Hepatocyte (in vitro differentiated cells): ENCODE data around the gene CT47C1. TPM values are rescaled to one million over a fixed set of nuclear protein-coding genes. Genes with fewer than 3 reads are reported as not detected.

Experiments used
- DNase-seq: peaks from one replicate; pipeline ENCODE4 v3.0.0-alpha.2; 2016; ENCODE audit warnings: low spot score
- H2AFZ ChIP-seq: fragments of 200-600 bp; sonication (generic); 2 replicates; pipeline ENCODE4 v1.6.0; 2016; ENCODE audit warnings: antibody characterized with exemption, mild to moderate bottlenecking
- H3K27ac ChIP-seq: fragments of 200-600 bp; sonication (generic); 2 replicates; pipeline ENCODE4 v1.5.1; 2016; ENCODE audit warnings: mild to moderate bottlenecking
- H3K27me3 ChIP-seq: fragments of 200-600 bp; sonication (generic); 2 replicates; pipeline ENCODE4 v1.6.1; 2016
- H3K36me3 ChIP-seq: fragments of 200-600 bp; sonication (generic); replicated peaks from 2 replicates; pipeline ENCODE4 v1.5.1; 2016; ENCODE audit warnings: low read depth; ENCODE audit not compliant: insufficient read depth
- H3K4me1 ChIP-seq: fragments of 200-600 bp; sonication (generic); 2 replicates; pipeline ENCODE4 v1.5.1; 2016; ENCODE audit warnings: mild to moderate bottlenecking, moderate library complexity; ENCODE audit not compliant: insufficient read depth
- H3K4me2 ChIP-seq: fragments of 200-600 bp; sonication (generic); 2 replicates; pipeline ENCODE4 v1.6.0; 2016
- H3K4me3 ChIP-seq: fragments of 200-600 bp; sonication (generic); 2 replicates; pipeline ENCODE4 v1.5.1; 2016; ENCODE audit warnings: mild to moderate bottlenecking
- H3K79me2 ChIP-seq: fragments of 200-600 bp; sonication (generic); 2 replicates; pipeline ENCODE4 v1.6.0; 2017; ENCODE audit warnings: mild to moderate bottlenecking
- H3K9me2 ChIP-seq: fragments of 200-600 bp; sonication (generic); replicated peaks from 2 replicates; pipeline ENCODE4 v1.6.0; 2017; ENCODE audit warnings: mild to moderate bottlenecking; ENCODE audit not compliant: insufficient read depth
- H3K9me3 ChIP-seq: fragments of 200-600 bp; sonication (generic); 2 replicates; pipeline ENCODE4 v1.5.1; 2016; ENCODE audit warnings: low read depth, mild to moderate bottlenecking
- H4K20me1 ChIP-seq: fragments of 200-600 bp; sonication (generic); 2 replicates; pipeline ENCODE4 v1.6.0; 2016; ENCODE audit warnings: mild to moderate bottlenecking; ENCODE audit not compliant: insufficient read depth, poor library complexity, severe bottlenecking
- CTCF ChIP-seq: fragments of 200-600 bp; sonication (generic); IDR thresholded peaks from 2 replicates; pipeline ENCODE4 v1.5.1; 2016; ENCODE audit warnings: antibody characterized with exemption, mild to moderate bottlenecking; ENCODE audit not compliant: poor library complexity
- EZH2 ChIP-seq: fragments of 200-600 bp; sonication (generic); IDR thresholded peaks from 2 replicates; pipeline ENCODE4 v1.6.1; 2016; ENCODE audit warnings: antibody characterized with exemption, mild to moderate bottlenecking, borderline replicate concordance
- EZH2phosphoT487 ChIP-seq: fragments of 200-600 bp; sonication (generic); IDR thresholded peaks from one replicate; pipeline ENCODE4 v1.6.1; 2018; ENCODE audit warnings: antibody characterized with exemption, mild to moderate bottlenecking, low read depth, moderate library complexity; ENCODE audit not compliant: unreplicated experiment, severe bottlenecking
- WGBS: methylation state at CpG from one replicate; pipeline ENCODE4 v1.1.6; 2016; ENCODE audit warnings: low lambda C conversion rate; ENCODE audit errors: missing lambda C conversion rate; 5-methylcytosine and 5-hydroxymethylcytosine counted together
- polyA plus RNA-seq: library from polyadenylated mRNA; unstranded; fragments of >200 nt; fragmentation: Nextera tagmentation; extraction: Ambion mirVana; gene quantifications from 2 replicates; pipeline ENCODE4 v1.2.1, GENCODE V29; 2016
- total RNA-seq: library from RNA; depleted of rRNA; stranded (reverse); fragments of >200 nt; gene quantifications from 2 replicates; pipeline ENCODE4 v1.2.3, GENCODE V29; 2014

CT47C1 gene
- total and polyA plus RNA-seq, 2 experiments from 2014 or later = not detected

- H2AFZ ChIP-seq = no peak overlapping the region
- no peak for TF ChIP-seq EZH2phosphoT487
- TF ChIP-seq EZH2 = no peak
- no peaks in the 10 kb centered on the region for H3K9me2 ChIP-seq
Observed at GRCh38 chrX:119095936-119096335, 23.1 kb downstream of the CT47C1 start.

GRCh38 chrX:119101168-119101567 is 28.4 kb downstream of the CT47C1 start:
- no peaks in the 10 kb centered on the region for H3K79me2 ChIP-seq
- H3K4me1 ChIP-seq = no peaks in the 10 kb centered on the region
- no peaks in the 10 kb centered on the region for H3K27me3 ChIP-seq
- H3K9me3 ChIP-seq = no peaks in the 10 kb centered on the region
- no peak overlapping the region for H2AFZ ChIP-seq
- 41% methylated on average over 1 of the region's 1 CpG for WGBS
- no peaks in the 10 kb centered on the region for H4K20me1 ChIP-seq
- H3K4me2 ChIP-seq = no peak overlapping the region
- TF ChIP-seq CTCF (no peak), EZH2phosphoT487 (no peak), EZH2 (no peak)
- H3K9me2 ChIP-seq = no peaks in the 10 kb centered on the region
- DNase-seq = no peak
- H3K4me3 ChIP-seq = no peak overlapping the region
- no peaks in the 10 kb centered on the region for H3K36me3 ChIP-seq
- no peak overlapping the region for H3K27ac ChIP-seq

More at GRCh38 chrX:119095936-119096335, 23.1 kb downstream of the CT47C1 start:
- Histone ChIP-seq H3K27me3 (no peaks in the 10 kb centered on the region), H3K79me2 (no peaks in the 10 kb centered on the region), H3K36me3 (no peaks in the 10 kb centered on the region), H3K9me3 (no peaks in the 10 kb centered on the region), H3K4me2 (no peak overlapping the region), H4K20me1 (no peaks in the 10 kb centered on the region), H3K4me1 (no peaks in the 10 kb centered on the region), H3K27ac (no peak overlapping the region), H3K4me3 (no peak overlapping the region)
- DNase-seq = no peak

GRCh38 chrX:119105826-119106225 is 33.0 kb downstream of the CT47C1 start:
- Histone ChIP-seq H3K9me3 (no peaks in the 10 kb centered on the region), H3K9me2 (no peaks in the 10 kb centered on the region), H3K4me2 (no peak overlapping the region), H3K27me3 (no peaks in the 10 kb centered on the region), H3K36me3 (no peaks in the 10 kb centered on the region), H4K20me1 (no peaks in the 10 kb centered on the region), H3K79me2 (no peaks in the 10 kb centered on the region), H3K27ac (no peak overlapping the region), H3K4me3 (no peak overlapping the region), H2AFZ (no peak overlapping the region), H3K4me1 (no peaks in the 10 kb centered on the region)
- no peak for TF ChIP-seq CTCF
- DNase-seq = no peak

- no peaks in the 10 kb centered on the region for H4K20me1 ChIP-seq
- H2AFZ ChIP-seq = no peak overlapping the region
- no peaks in the 10 kb centered on the region for H3K4me1 ChIP-seq
- H3K79me2 ChIP-seq = no peaks in the 10 kb centered on the region
- no peaks in the 10 kb centered on the region for H3K27me3 ChIP-seq
- no peaks in the 10 kb centered on the region for H3K36me3 ChIP-seq
- TF ChIP-seq CTCF (no peak), EZH2 (no peak), EZH2phosphoT487 (no peak)
- H3K4me3 ChIP-seq = no peak overlapping the region
- H3K9me2 ChIP-seq = no peaks in the 10 kb centered on the region
- H3K27ac ChIP-seq = no peak overlapping the region
- no peak for DNase-seq
- no peak overlapping the region for H3K4me2 ChIP-seq
- H3K9me3 ChIP-seq = no peaks in the 10 kb centered on the region
Observed at GRCh38 chrX:119107206-119107605, 34.4 kb downstream of the CT47C1 start.
